Measurements from ENCODE around the gene MYO7A.

GRCh38 chr11:77137421-77137820, 9.4 kb downstream of the MYO7A start:
- TF ChIP-seq, protein P1, sequence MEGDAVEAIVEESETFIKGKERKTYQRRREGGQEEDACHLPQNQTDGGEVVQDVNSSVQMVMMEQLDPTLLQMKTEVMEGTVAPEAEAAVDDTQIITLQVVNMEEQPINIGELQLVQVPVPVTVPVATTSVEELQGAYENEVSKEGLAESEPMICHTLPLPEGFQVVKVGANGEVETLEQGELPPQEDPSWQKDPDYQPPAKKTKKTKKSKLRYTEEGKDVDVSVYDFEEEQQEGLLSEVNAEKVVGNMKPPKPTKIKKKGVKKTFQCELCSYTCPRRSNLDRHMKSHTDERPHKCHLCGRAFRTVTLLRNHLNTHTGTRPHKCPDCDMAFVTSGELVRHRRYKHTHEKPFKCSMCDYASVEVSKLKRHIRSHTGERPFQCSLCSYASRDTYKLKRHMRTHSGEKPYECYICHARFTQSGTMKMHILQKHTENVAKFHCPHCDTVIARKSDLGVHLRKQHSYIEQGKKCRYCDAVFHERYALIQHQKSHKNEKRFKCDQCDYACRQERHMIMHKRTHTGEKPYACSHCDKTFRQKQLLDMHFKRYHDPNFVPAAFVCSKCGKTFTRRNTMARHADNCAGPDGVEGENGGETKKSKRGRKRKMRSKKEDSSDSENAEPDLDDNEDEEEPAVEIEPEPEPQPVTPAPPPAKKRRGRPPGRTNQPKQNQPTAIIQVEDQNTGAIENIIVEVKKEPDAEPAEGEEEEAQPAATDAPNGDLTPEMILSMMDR (IDR thresholded peaks at IDR 0.05), result no peak
- no peak for TF ChIP-seq POLR2A (IDR thresholded peaks at IDR 0.05)
